ENCODE results near the gene PTBP2. TPM values are rescaled to one million over a fixed set of nuclear protein-coding genes. Genes with fewer than 3 reads are reported as not detected.

Gene PTBP2
- total and polyA plus RNA-seq, 2 experiments from 2014 or later: 8.3 to 9.6 TPM

DNA sequence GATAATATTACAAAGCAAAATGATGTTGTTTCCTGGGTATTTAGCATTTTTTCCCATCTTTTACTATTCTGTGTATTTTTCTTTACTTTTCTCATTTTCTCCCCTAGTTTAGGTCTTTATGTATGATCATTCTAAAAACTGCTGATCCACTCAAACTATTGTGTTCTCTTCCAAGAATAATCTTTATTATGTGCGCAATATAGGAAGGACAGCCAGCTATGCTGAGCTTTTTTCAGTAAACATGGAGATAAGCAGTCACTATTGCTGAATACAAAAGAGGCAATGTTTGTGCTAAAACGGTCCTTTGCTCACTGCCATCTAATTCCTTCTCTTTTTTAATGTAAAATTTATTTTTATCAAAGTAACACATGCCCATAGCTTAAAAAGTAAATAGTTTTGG, 6.7 kb upstream of the PTBP2 start:
- Histone ChIP-seq H3K9me2 (ENCODE audit: insufficient read depth) (no peaks in the 10 kb centered on the region), H3K27ac (no peak overlapping the region), H2AFZ (no peak overlapping the region), H3K4me2 (ENCODE audit: unreplicated experiment) (no peak overlapping the region), H3K4me1 (ENCODE audit: insufficient read depth) (peaks cover 11% of the 10 kb centered on the region), H3F3A (ENCODE audit: insufficient read depth) (peaks cover 9% of the 10 kb centered on the region; the same call in 1 of the 2 replicates), H4K20me1 (ENCODE audit: insufficient read depth) (no peaks in the 10 kb centered on the region), H3K4me3 (no peak overlapping the region), H3K36me3 (ENCODE audit: low read depth) (no peaks in the 10 kb centered on the region), H3K79me2 (ENCODE audit: insufficient read depth) (no peaks in the 10 kb centered on the region), H3K9me3 (ENCODE audit: low read depth) (no peaks in the 10 kb centered on the region), H3K27me3 (replicated peaks; ENCODE audit: insufficient read depth) (no peaks in the 10 kb centered on the region), H3K9ac (no peak overlapping the region)
- DNase-seq: no peak
- 67 to 75% methylated on average over 2 of the region's 2 CpGs for WGBS, 2 experiments (ENCODE audit: low coverage in 1 of 2, low lambda C conversion rate in 2 of 2, missing lambda C conversion rate in 2 of 2)
- no peak for TF ChIP-seq EZH2phosphoT487 (IDR thresholded peaks at IDR 0.05; ENCODE audit: insufficient read depth, low read depth)
- no peak for TF ChIP-seq EZH2 (IDR thresholded peaks at IDR 0.05; ENCODE audit: insufficient read depth, poor library complexity, severe bottlenecking)
- in situ Hi-C loops (cut with MboI): no loop called here

DNA sequence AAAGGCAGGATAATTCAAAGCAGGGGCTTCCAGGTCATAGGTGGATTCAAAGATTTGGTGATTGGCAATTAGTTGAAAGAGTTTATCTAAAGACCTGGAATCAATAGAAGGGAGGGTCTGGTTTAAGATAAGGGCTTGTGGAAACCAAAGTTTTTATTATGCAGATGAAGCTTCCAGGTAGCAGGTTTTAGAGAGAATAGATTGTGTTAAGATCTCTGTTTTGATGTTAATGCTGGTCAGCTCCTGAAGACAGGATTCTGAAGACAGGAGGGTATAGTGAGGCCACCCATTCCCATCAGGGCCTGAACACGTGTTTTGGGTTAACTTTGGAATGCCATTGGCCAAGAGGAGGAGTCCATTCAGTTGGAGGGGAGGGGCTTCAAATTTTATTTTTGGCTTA, 6.1 kb upstream of the PTBP2 start:
- in situ Hi-C loops (cut with MboI): no loop called here
- no peak overlapping the region for H3K9ac ChIP-seq

DNA sequence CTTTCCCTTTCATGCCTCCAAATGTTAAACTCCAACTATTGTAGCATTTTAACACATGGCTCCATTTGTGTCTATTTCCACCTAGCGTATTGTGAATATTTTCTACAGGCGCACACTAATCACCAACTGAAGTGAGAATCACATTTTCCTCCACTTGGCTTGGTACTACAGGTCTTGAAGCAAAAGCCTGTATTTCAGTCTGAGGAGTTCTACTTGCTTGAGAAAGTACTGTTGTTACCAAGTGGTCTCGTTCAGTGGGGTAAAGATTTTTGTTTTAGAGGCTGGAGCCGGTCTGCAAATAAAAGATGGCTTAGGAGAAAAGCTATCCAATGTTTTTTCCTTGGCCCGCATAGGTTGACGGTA, 550 bp upstream of the PTBP2 start:
- TF ChIP-seq EZH2phosphoT487 (IDR thresholded peaks at IDR 0.05; ENCODE audit: insufficient read depth, low read depth): no peak
- no peak for TF ChIP-seq EZH2 (IDR thresholded peaks at IDR 0.05; ENCODE audit: insufficient read depth, poor library complexity, severe bottlenecking)
- peaks cover 4% of the 10 kb centered on the region for H3K36me3 ChIP-seq (ENCODE audit: low read depth)
- no peaks in the 10 kb centered on the region for H3K9me3 ChIP-seq (ENCODE audit: low read depth)
- WGBS, 2 experiments (ENCODE audit: low coverage in 1 of 2, low lambda C conversion rate in 2 of 2, missing lambda C conversion rate in 2 of 2): 7 to 12% methylated on average over 6 of the region's 6 CpGs
- H3F3A ChIP-seq (ENCODE audit: insufficient read depth): no peaks in the 10 kb centered on the region
- peak overlapping the region; percentile 96 for H3K4me2 ChIP-seq (ENCODE audit: unreplicated experiment)
- no peaks in the 10 kb centered on the region for H3K9me2 ChIP-seq (ENCODE audit: insufficient read depth)
- peak overlapping the region; percentile 98 for H2AFZ ChIP-seq
- peak overlapping the region; percentile 85 for H3K4me3 ChIP-seq
- DNase-seq: no peak
- H3K9ac ChIP-seq: peak overlapping the region; percentile 97
- no peaks in the 10 kb centered on the region for H3K27me3 ChIP-seq (replicated peaks; ENCODE audit: insufficient read depth)
- H3K4me1 ChIP-seq (ENCODE audit: insufficient read depth): peaks cover 18% of the 10 kb centered on the region
- peaks cover 42% of the 10 kb centered on the region for H3K79me2 ChIP-seq (ENCODE audit: insufficient read depth)
- in situ Hi-C loops (cut with MboI): no loop called here
- H4K20me1 ChIP-seq (ENCODE audit: insufficient read depth): no peaks in the 10 kb centered on the region
- H3K27ac ChIP-seq: peak overlapping the region; percentile 92; the same call in 1 of the 2 replicates

More for the DNA sequence above, 6.1 kb upstream of the PTBP2 start:
- no peak for DNase-seq
- no peaks in the 10 kb centered on the region for H4K20me1 ChIP-seq (ENCODE audit: insufficient read depth)
- H3K36me3 ChIP-seq (ENCODE audit: low read depth): no peaks in the 10 kb centered on the region
- peaks cover 10% of the 10 kb centered on the region for H3K4me1 ChIP-seq (ENCODE audit: insufficient read depth)
- TF ChIP-seq EZH2phosphoT487 (IDR thresholded peaks at IDR 0.05; ENCODE audit: insufficient read depth, low read depth): no peak
- no peak for TF ChIP-seq EZH2 (IDR thresholded peaks at IDR 0.05; ENCODE audit: insufficient read depth, poor library complexity, severe bottlenecking)
- H3K4me2 ChIP-seq (ENCODE audit: unreplicated experiment): no peak overlapping the region
- WGBS, 2 experiments (ENCODE audit: low coverage in 1 of 2, low lambda C conversion rate in 2 of 2, missing lambda C conversion rate in 2 of 2): 39 to 52% methylated on average over 1 of the region's 1 CpG
- H3K9me2 ChIP-seq (ENCODE audit: insufficient read depth): no peaks in the 10 kb centered on the region
- H3K79me2 ChIP-seq (ENCODE audit: insufficient read depth): no peaks in the 10 kb centered on the region
- H3F3A ChIP-seq (ENCODE audit: insufficient read depth): peaks cover 5% of the 10 kb centered on the region; the same call in 1 of the 2 replicates
- no peak overlapping the region for H2AFZ ChIP-seq
- H3K27ac ChIP-seq: no peak overlapping the region
- no peaks in the 10 kb centered on the region for H3K9me3 ChIP-seq (ENCODE audit: low read depth)
- no peaks in the 10 kb centered on the region for H3K27me3 ChIP-seq (replicated peaks; ENCODE audit: insufficient read depth)
- H3K4me3 ChIP-seq: no peak overlapping the region

DNA sequence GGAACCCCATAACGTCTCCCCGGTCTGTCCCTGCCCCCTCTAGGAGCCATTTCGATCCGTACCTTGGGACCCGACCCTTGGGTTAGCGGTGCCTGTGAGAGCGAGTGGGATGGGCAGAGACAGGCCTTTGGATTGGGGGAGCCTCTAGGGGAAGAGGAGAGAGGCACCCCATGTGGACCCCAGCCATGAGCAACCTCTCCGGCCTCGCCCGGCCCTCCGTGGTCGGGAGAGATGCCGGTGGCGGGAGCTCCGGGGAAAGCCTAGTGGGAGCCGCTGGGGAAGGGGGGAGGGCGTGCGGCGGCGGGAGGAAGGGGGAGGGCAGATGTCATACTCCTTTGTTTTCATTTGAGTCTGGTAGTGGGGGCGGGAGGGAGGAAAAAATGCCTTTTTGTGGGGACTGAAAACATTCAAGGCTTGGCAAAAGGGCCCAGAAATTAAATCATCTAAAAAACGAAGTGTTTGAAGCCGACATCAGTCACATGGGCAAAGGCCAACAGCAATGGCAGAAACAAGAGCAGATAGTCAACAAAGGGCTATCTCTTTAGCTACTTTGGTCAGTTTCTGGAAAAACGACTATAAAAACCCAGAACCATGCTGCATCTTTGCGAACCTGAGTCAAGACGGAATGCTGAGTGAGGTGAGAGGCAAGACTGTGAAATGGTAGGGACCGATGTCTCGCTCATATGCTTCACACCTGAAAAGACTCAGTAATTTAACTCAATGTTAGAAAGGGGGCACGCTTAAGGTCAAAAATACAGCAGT, 758 bp downstream of the PTBP2 start:
- DNase-seq: peak; percentile 68
- in situ Hi-C loops (cut with MboI): no loop called here
- Histone ChIP-seq H3K9ac (peak overlapping the region; percentile 97), H3K4me1 (ENCODE audit: insufficient read depth) (peaks cover 18% of the 10 kb centered on the region), H3K9me3 (ENCODE audit: low read depth) (no peaks in the 10 kb centered on the region), H3K4me2 (ENCODE audit: unreplicated experiment) (peak overlapping the region; percentile 96), H4K20me1 (ENCODE audit: insufficient read depth) (no peaks in the 10 kb centered on the region), H3K27ac (peak overlapping the region; percentile 92), H3F3A (ENCODE audit: insufficient read depth) (no peaks in the 10 kb centered on the region), H3K79me2 (ENCODE audit: insufficient read depth) (peaks cover 55% of the 10 kb centered on the region), H3K27me3 (replicated peaks; ENCODE audit: insufficient read depth) (no peaks in the 10 kb centered on the region), H3K4me3 (peak overlapping the region; percentile 85), H3K36me3 (ENCODE audit: low read depth) (peaks cover 8% of the 10 kb centered on the region), H2AFZ (peak overlapping the region; percentile 98), H3K9me2 (ENCODE audit: insufficient read depth) (no peaks in the 10 kb centered on the region)
- TF ChIP-seq EZH2 (IDR thresholded peaks at IDR 0.05; ENCODE audit: insufficient read depth, poor library complexity, severe bottlenecking) (no peak), EZH2phosphoT487 (IDR thresholded peaks at IDR 0.05; ENCODE audit: insufficient read depth, low read depth) (no peak)
- WGBS, 2 experiments (ENCODE audit: low coverage in 1 of 2, low lambda C conversion rate in 2 of 2, missing lambda C conversion rate in 2 of 2): 1 to 2% methylated on average over 16 to 29 of the region's 29 CpGs

Data from GM23248 (cell line).